GM12891 (cell line): ENCODE results near the gene VENTX.

ENCODE experiments used
- DNase-seq: peaks from one replicate; pipeline ENCODE4 v3.0.0; 2011; ENCODE audit warnings: low spot score; ENCODE audit not compliant: insufficient read length
- FAIRE-seq: peaks from 2 replicates; lab custom pipeline; 2011; peaks lifted over from hg19 to GRCh38; lab: Jason Lieb, UNC
- PAX5 ChIP-seq: IDR thresholded peaks from 2 replicates; pipeline ENCODE4 v1.6.1; 2011; ENCODE audit warnings: low read length, moderate library complexity, mild to moderate bottlenecking; ENCODE audit not compliant: insufficient read depth, severe bottlenecking
- POLR2A ChIP-seq: IDR thresholded peaks from 2 replicates; pipeline ENCODE4 v1.6.1; 2011; ENCODE audit warnings: low read depth, low read length, control low read depth
- POLR2AphosphoS5 ChIP-seq: IDR thresholded peaks from 2 replicates; pipeline ENCODE4 v1.6.1; 2011; ENCODE audit warnings: low read depth, low read length, control low read depth
- POU2F2 ChIP-seq: IDR thresholded peaks from 2 replicates; pipeline ENCODE4 v1.6.1; 2011; ENCODE audit warnings: low read depth, mild to moderate bottlenecking, control low read depth, low read length, moderate library complexity
- SPI1 ChIP-seq: IDR thresholded peaks from 2 replicates; pipeline ENCODE4 v1.6.1; 2011; ENCODE audit warnings: low read depth, low read length, control low read depth
- TAF1 ChIP-seq: IDR thresholded peaks from 2 replicates; pipeline ENCODE4 v1.6.1; 2011; ENCODE audit warnings: low read depth, low read length, control low read depth

Gene VENTX

DNA sequence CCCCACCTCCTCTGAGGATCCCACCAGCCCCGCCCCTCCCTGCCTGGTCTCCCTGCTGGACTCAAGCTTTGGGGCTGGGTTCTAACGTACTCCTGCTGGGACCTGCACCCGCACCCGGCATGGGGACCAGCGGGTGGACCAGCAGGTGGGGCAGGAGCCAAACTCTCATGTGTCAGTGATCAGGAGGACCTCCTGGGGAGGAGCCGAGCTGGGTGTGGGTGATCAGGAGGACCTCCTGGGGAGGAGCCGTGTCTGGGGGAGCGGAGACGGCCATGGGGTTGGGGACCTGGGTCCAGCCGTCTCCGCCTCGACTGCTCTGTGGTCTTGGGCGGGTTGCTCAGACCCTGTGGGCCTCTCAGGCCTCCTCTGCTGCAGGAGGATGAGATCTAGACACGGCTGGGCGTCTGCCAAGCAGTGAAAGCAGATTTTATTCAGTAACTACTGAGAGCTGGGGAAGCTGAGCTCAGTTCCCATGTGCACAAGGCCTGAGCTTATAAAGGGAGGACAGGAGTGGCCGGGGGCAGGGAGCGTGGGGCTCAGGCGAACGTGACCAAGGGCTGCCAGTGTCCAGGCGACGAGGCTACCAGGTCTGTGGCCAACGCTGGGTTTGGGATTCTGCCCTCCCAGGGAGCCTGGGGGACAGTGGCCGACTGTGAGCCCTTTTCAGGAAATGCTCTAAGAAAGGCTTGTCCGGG, 41.3 kb upstream of the VENTX start:
- FAIRE-seq: no peak
- TF ChIP-seq POLR2AphosphoS5 (no peak), TAF1 (no peak), POU2F2 (no peak), PAX5 (no peak), POLR2A (no peak), SPI1 (no peak)
- DNase-seq: no peak

DNA sequence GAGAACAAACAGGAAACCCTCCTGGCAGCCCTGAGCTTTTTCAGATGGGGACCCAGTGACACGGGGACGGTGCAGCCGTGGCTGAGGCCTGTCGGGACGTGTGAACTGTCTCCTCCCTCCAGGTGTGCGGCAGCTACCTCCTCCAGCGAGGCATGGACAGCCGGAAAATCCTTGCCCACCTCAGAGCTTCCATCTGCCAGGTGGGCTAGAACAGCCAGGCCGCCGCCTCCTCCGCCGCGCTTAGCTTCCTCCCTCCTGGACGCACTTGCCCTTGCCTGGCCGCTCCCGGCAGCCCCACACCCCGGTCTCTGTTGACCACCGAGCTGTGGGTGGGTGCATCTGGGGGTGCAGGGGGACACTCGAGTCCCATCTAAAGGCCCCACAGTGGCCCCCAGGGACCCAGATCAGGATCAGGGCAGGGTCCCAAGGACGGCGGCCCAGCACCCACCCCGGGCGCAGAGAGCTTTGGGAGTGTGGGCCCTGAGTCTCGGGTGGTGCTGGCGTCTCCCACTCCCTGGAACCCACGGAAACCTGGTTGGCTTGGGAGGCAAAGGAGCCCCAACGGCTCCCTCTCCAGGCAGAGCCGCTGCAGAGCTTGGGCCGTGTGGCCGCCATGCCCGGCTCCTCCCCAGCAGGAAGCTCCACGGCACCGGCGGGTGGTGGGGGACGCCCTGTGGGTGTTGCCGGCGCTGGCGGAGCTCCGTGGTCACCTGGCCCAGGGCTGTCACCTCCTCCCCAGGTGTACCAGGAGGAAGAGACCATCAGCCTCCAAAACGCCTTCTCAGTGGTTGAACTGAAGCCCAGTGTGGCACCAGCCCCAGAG, 40.5 kb upstream of the VENTX start:
- DNase-seq: no peak
- TF ChIP-seq POLR2A (no peak), PAX5 (no peak), POLR2AphosphoS5 (no peak), SPI1 (no peak), POU2F2 (no peak), TAF1 (no peak)
- FAIRE-seq: no peak

DNA sequence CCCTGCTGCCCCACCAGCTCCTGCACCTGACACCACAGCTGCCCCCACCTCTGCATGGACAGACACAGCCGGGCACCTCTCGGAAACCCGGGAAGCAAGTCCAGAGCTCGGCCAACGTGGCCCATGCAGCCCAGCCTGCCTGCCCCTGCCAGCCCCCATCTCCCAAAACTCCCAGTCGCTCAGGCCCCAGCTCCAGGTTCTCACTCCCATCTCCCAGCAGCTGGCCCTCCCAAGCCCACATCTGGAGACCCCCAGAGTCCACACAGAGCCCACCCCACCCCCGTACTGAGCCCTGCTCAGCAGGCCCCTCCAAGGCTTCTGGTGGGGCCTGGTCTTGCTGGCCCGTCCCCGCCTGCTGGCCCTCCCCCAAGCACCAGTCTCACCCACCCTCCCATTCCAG, 39.9 kb upstream of the VENTX start:
- FAIRE-seq (no peak), DNase-seq (no peak)
- TF ChIP-seq PAX5: no peak
- TF ChIP-seq SPI1: no peak
- TF ChIP-seq POU2F2: no peak

DNA sequence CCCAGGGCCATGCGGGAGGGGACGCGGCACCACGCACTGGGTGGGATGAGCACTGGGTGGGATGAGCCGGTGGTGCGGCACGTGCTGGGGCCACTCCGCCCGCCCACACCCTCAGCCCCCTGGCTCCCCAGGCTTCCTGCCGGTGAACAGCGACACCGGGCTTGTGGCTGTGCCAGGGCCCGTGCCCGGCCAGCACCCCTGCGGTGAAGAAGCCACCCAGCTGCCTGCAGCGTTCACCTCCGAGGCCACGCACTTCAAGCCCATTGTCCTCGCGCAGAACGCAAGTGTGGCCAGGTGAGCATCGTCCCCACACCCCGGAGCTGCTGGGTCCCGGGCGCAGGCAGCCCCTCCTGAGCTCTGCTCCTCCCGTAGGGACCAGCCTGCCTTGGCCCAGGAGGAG, 39.4 kb upstream of the VENTX start:
- TF ChIP-seq POLR2AphosphoS5 (no peak), POU2F2 (no peak), TAF1 (no peak), SPI1 (no peak), PAX5 (no peak), POLR2A (no peak)
- DNase-seq (no peak), FAIRE-seq (no peak)

- no peak for TF ChIP-seq TAF1
- TF ChIP-seq SPI1: no peak
- TF ChIP-seq PAX5: no peak
- no peak for TF ChIP-seq POU2F2
- no peak for TF ChIP-seq POLR2AphosphoS5
- TF ChIP-seq POLR2A: no peak
- DNase-seq (no peak), FAIRE-seq (no peak)
These were observed 38.8 kb upstream of the VENTX start for GRCh38 chr10:133198621-133199487.

- FAIRE-seq: no peak
- no peak for DNase-seq
- TF ChIP-seq PAX5 (no peak), POLR2A (no peak), POLR2AphosphoS5 (no peak), POU2F2 (no peak), SPI1 (no peak), TAF1 (no peak)
These were observed 38.2 kb upstream of the VENTX start for GRCh38 chr10:133199488-133199885.

GRCh38 chr10:133199992-133200611, 37.6 kb upstream of the VENTX start:
- TF ChIP-seq POLR2AphosphoS5 (no peak), SPI1 (no peak), POLR2A (no peak), POU2F2 (no peak), PAX5 (no peak), TAF1 (no peak)
- no peak for FAIRE-seq

GRCh38 chr10:133200621-133201031, 37.0 kb upstream of the VENTX start:
- FAIRE-seq: no peak
- TF ChIP-seq SPI1 (no peak), TAF1 (no peak), POLR2A (no peak), PAX5 (no peak), POLR2AphosphoS5 (no peak), POU2F2 (no peak)
- DNase-seq: no peak

More at GRCh38 chr10:133199992-133200611, 37.6 kb upstream of the VENTX start:
- no peak for DNase-seq
